ENCODE measurements around the gene GPR156.

GRCh38 chr3:120173056-120173675 lies 111.9 kb downstream of the GPR156 start:
- TF ChIP-seq SUZ12 (IDR thresholded peaks at IDR 0.05) (no peak), TARDBP (IDR thresholded peaks at IDR 0.05) (no peak)

Measured in HEK293T (cell line).